Coronary artery (tissue), 2 donors: ENCODE data around the gene GPR183.

Source experiments
- DNase-seq: peaks from one replicate; pipeline ENCODE4 v3.0.0-alpha.2; 2017; ENCODE audit warnings: low spot score
- H3K27ac ChIP-seq, 2 donors: fragments of 200-600 bp; sonication (generic); one replicate each; pipeline ENCODE4 v1.5.1; 2016 to 2019
- H3K4me3 ChIP-seq: fragments of 200-600 bp; sonication (generic); 2 replicates; pipeline ENCODE4 v1.5.1; 2016; ENCODE audit warnings: mild to moderate bottlenecking, moderate library complexity
- TF ChIP-seq, protein P1 (sequence below): fragments of 200-600 bp; sonication (generic); IDR thresholded peaks from one replicate; pipeline ENCODE4 v1.5.1; 2019; ENCODE audit warnings: antibody characterized with exemption

GPR183 gene

DNA sequence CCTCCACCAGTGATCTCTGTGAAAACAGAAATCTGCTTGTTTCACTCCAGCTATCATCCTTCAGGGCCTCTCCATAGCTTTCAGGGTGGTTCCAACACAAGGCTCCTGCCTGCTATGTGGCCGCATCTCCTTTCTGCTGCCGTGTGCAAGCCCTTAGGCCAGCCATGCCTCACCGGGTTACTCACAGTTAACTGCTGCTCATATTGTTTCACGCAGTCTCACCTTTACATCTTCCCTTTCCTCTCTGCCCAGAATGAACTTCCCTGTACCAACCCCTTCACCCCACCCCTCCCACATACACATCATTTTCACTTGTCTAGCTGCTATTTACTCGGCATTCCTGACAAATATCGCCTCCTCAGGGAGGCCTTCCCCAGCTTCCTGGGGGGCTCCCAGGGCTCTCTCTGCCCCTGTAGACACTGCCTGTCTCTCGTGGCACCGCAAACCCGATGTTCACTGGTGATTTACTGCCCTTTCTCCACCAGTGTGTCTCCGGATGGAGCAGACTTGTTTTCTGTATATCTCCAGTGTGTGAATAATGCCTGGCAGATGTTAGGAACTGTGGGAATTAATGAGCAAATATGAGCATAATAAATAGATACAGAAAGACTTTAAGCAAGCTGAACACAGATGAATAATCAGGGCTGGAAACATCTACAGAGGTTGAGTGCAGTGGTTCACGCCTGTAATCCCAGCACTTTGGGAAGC lies 39.3 kb upstream of the GPR183 start:
- H3K4me3 ChIP-seq = no peak overlapping the region
- TF ChIP-seq, protein P1, sequence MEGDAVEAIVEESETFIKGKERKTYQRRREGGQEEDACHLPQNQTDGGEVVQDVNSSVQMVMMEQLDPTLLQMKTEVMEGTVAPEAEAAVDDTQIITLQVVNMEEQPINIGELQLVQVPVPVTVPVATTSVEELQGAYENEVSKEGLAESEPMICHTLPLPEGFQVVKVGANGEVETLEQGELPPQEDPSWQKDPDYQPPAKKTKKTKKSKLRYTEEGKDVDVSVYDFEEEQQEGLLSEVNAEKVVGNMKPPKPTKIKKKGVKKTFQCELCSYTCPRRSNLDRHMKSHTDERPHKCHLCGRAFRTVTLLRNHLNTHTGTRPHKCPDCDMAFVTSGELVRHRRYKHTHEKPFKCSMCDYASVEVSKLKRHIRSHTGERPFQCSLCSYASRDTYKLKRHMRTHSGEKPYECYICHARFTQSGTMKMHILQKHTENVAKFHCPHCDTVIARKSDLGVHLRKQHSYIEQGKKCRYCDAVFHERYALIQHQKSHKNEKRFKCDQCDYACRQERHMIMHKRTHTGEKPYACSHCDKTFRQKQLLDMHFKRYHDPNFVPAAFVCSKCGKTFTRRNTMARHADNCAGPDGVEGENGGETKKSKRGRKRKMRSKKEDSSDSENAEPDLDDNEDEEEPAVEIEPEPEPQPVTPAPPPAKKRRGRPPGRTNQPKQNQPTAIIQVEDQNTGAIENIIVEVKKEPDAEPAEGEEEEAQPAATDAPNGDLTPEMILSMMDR = no peak
- no peak for DNase-seq
- no peak overlapping the region for H3K27ac ChIP-seq

GRCh38 chr13:99345345-99345744 lies 38.1 kb upstream of the GPR183 start:
- TF ChIP-seq, protein P1 = no peak
- no peak overlapping the region for H3K27ac ChIP-seq

GRCh38 chr13:99344610-99345208 lies 37.5 kb upstream of the GPR183 start:
- DNase-seq = no peak
- Histone ChIP-seq H3K4me3 (no peak overlapping the region), H3K27ac (no peak overlapping the region)
- TF ChIP-seq, protein P1 = no peak

More at GRCh38 chr13:99345345-99345744, 38.1 kb upstream of the GPR183 start:
- no peak for DNase-seq
- no peak overlapping the region for H3K4me3 ChIP-seq

DNA sequence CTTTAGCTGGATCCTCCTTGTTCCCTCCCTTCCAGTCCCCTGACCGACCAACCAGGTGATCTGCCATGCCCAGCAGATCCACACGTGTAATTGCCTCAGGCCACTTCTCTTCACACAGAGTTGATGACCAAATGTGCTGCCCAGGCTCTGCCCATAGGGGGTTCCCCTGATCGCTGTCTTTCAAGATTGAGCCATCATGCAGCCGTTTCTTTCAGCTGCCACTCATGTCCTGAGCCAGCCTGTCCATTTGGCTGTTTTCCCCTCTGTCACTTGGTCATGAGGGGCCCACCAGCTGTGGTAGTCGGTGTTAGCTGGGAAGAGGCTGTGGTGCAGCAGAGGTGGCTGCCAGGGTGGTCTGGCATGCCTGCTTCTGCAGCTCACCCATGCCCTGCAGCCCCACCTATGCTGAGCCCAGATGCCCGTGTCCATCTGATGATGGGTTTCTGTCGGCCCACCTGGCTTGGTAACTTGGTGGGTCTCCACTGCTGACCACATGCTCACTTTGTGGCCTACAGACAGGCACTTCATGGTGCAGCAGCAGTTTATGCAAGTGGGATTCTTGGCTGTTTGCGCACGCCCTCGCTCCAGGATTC lies 35.6 kb upstream of the GPR183 start:
- TF ChIP-seq, protein P1 = no peak
- no peak for DNase-seq
- no peak overlapping the region for H3K4me3 ChIP-seq
- no peak overlapping the region for H3K27ac ChIP-seq

GRCh38 chr13:99341969-99342722 lies 34.9 kb upstream of the GPR183 start:
- H3K27ac ChIP-seq = no peak overlapping the region

GRCh38 chr13:99340638-99341037 lies 33.4 kb upstream of the GPR183 start:
- Histone ChIP-seq H3K4me3 (no peak overlapping the region), H3K27ac (no peak overlapping the region)
- TF ChIP-seq, protein P1 = no peak
- DNase-seq = no peak

More at GRCh38 chr13:99341969-99342722, 34.9 kb upstream of the GPR183 start:
- H3K4me3 ChIP-seq = no peak overlapping the region
- TF ChIP-seq, protein P1 = no peak
- DNase-seq = no peak
